ENCODE results near the gene SYTL1.

SYTL1 gene

DNA sequence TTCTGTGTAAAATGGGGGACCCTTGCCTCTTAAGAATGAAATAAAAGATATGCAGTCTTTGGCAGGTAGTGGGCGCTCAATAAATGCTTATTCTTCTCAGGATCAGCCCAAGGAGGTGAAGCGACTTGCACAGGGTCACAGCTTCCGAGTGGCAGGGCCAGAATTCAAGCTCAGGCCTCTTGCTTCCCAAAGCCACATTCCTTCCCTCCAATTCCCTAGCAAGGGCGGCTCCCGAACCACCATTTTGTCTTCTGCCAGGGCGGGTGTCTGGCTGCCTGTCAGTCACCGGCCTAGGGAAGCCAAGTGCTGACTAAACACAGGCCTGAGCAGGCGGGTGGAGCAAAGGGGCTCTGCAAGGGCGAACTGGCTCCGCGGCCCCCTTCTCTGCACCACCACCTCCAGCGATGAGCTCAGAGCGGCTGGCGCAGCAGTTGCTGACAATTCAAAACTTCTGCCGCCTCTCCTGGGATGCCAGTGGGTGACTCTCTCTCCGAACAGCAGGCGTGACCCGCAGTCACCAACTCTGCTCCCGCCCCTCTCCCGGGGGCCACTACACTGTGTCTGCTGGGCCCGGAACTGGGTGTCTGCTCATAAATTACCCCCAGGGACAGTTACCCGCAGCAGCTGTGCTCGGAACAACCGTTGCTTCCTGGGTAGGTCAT, 61.4 kb downstream of the SYTL1 start:
- DNase-seq (ENCODE audit: low spot score): no peak

Small RNA genes lying within 50 kb of the gene (small RNA-seq; reads per million reads assigned to genes)
- gene RNU6-48P: 0 to 0.04 reads per million in 2 experiments

Data from SK-N-DZ (cell line).